Esophagus (tissue), 2 donors: Measurements from ENCODE around the gene GLB1L2. TPM values are rescaled to one million over a fixed set of nuclear protein-coding genes. Genes with fewer than 3 reads are reported as not detected.
"Not testable (repeated sequence)": the region's sequence is repeated elsewhere in the genome, so short reads cannot be mapped to it uniquely, and the experiment has no call there.

Experiments used
- H3K27ac ChIP-seq, 2 donors: one replicate each; pipeline ENCODE4 v1.5.1; 2013; ENCODE audit warnings: low read depth in 2 of 2, mild to moderate bottlenecking in 2 of 2, inconsistent platforms in 1 of 2, low read length in 1 of 2, moderate library complexity in 1 of 2
- H3K27me3 ChIP-seq, 2 donors: one replicate each; pipeline ENCODE4 v1.6.1; 2013; ENCODE audit warnings: low read length in 2 of 2, control low read depth in 1 of 2, mild to moderate bottlenecking in 1 of 2; ENCODE audit not compliant: insufficient read depth in 2 of 2, control insufficient read depth in 1 of 2
- H3K36me3 ChIP-seq, 2 donors: one replicate each; pipeline ENCODE4 v1.6.1; 2013; ENCODE audit warnings: low read length in 1 of 2; ENCODE audit not compliant: control insufficient read depth in 2 of 2, insufficient read depth in 2 of 2
- H3K4me1 ChIP-seq, 2 donors: one replicate each; pipeline ENCODE4 v1.6.1; 2013; ENCODE audit warnings: low read length in 1 of 2; ENCODE audit not compliant: control insufficient read depth in 2 of 2, insufficient read depth in 2 of 2
- H3K4me3 ChIP-seq, 2 donors: one replicate each; pipeline ENCODE4 v1.5.1; 2013; ENCODE audit warnings: low read length in 2 of 2, mild to moderate bottlenecking in 2 of 2, low read depth in 1 of 2, moderate library complexity in 1 of 2
- H3K9me3 ChIP-seq, 2 donors: one replicate each; pipeline ENCODE4 v1.6.1; 2013; ENCODE audit warnings: mild to moderate bottlenecking in 2 of 2, low read depth in 1 of 2, low read length in 1 of 2, moderate library complexity in 1 of 2; ENCODE audit not compliant: control insufficient read depth in 2 of 2, insufficient read depth in 1 of 2
- WGBS, 2 donors: extraction: QIAGEN DNeasy Blood & Tissue Kit; methylation state at CpG; one replicate each; pipeline ENCODE4 v1.1.7; 2013; 5-methylcytosine and 5-hydroxymethylcytosine counted together
- polyA plus RNA-seq, 2 donors: library from polyadenylated mRNA; stranded (reverse); fragments of 200-250 nt; gene quantifications; one replicate each; pipeline ENCODE4 v1.2.3, GENCODE V29; 2013
- donor health status: healthy with polysubstance abuse.
- donor health status: Bipolar disorder and iron deficiency.

The GLB1L2 gene
- polyA plus RNA-seq, 2 donors: 2.4 to 3.2 TPM

DNA sequence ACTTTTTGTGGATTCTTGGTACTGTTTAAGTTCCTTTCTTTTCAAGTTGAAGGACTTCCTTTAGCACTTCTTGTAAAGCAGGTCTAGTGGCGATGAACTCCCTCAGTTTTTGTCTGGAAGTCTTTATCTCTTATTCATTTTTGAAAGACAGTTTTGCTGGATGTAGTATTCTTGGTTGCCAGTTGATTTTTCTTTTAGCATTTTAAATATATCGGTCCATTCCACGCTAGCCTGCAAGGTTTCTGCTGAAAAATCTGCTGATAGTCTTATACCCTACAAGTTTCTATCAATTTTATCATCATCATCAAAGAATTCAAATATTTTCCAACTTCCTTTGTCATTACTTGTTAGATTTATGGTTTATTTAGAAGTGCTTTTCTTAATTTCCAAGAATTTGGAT lies 14.7 kb upstream of the GLB1L2 start:
- Histone ChIP-seq H3K36me3 (no peaks in the 10 kb centered on the region), H3K27ac (no peak overlapping the region), H3K9me3 (peaks cover 0 to 3% of the 10 kb centered on the region in 2 donors), H3K27me3 (no peaks in the 10 kb centered on the region), H3K4me1 (no peaks in the 10 kb centered on the region), H3K4me3 (no peak overlapping the region)
- 92 to 95% methylated on average over 3 of the region's 3 CpGs for WGBS, 2 donors

GRCh38 chr11:134321373-134321772 lies 10.4 kb upstream of the GLB1L2 start:
- H3K4me1 ChIP-seq, H3K4me3 ChIP-seq, H3K9me3 ChIP-seq, H3K27me3 ChIP-seq, H3K27ac ChIP-seq, H3K36me3 ChIP-seq: not testable (repeated sequence)
- WGBS, 2 donors: 81 to 89% methylated on average over 2 of the region's 2 CpGs

DNA sequence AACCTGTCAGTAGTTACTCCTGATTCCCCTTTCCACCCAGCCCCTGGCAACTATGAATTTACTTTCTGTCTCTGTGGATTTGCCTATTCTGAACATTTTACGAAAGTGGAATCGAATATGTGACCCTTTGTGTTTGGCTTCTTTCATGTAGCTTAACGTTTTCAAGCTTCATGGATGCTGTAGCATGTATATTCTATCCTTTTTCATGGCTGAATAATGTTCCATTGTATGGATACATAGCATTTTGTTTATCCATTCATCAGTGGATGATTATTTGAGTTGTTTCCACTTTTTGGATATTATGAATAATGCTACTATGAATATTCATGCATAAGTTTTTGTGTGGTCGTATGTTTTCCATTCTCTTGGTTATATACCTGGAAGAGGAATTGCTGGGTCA lies 9.2 kb upstream of the GLB1L2 start:
- no peaks in the 10 kb centered on the region for H3K36me3 ChIP-seq
- no peaks in the 10 kb centered on the region for H3K9me3 ChIP-seq
- WGBS, 2 donors: 84% methylated on average over 4 of the region's 4 CpGs
- no peak overlapping the region for H3K4me3 ChIP-seq
- no peak overlapping the region for H3K27ac ChIP-seq
- H3K4me1 ChIP-seq: no peaks in the 10 kb centered on the region
- no peaks in the 10 kb centered on the region for H3K27me3 ChIP-seq

- H3K4me1 ChIP-seq: peaks cover 0 to 6% of the 10 kb centered on the region in 2 donors
- 93 to 95% methylated on average over 1 of the region's 1 CpG for WGBS, 2 donors
Observed at GRCh38 chr11:134328433-134328832, 3.4 kb upstream of the GLB1L2 start.

DNA sequence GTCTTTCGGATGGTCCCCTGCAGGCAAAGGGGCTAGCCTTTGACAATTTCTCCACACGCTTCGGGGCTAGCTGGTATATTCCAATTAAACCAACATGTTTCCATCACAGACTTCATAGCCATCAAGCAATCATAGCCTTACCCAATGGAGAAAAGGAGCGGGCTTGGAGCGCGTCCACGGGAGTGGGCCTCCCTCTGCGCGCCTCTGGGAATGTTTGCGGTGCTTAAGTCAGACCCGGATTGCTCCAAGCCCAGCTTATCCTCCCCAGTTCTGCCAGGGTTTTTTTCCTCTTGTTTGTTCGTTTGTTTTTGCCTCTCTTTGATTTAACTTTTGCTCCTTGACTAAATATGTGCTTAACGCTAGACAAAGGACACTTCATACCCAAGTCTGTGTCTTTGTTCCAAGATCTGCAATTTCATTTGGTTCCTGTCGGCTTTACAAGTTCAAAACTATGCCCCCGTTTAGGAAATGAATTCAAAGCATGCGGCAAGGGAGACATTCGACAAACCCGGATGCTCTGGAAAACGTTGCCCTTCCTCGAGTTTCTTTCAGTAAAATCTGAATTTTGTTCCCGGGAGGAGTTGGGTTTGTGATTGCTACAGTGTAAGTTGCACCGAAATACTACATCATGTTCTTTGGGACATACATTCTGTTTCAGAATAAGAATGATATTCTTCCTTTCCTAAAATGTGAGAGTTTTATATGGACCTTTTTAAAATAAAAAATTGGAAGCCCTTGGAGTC lies 1.0 kb upstream of the GLB1L2 start:
- no peaks in the 10 kb centered on the region for H3K9me3 ChIP-seq
- H3K4me1 ChIP-seq: peaks cover 0 to 6% of the 10 kb centered on the region in 2 donors
- H3K27ac ChIP-seq: no peak overlapping the region
- H3K36me3 ChIP-seq: no peaks in the 10 kb centered on the region
- peak overlapping the region in 1 of 2 donors; percentile 55 for H3K4me3 ChIP-seq
- H3K27me3 ChIP-seq: no peaks in the 10 kb centered on the region
- WGBS, 2 donors: 31 to 33% methylated on average over 22 of the region's 22 CpGs

More at GRCh38 chr11:134328433-134328832, 3.4 kb upstream of the GLB1L2 start:
- Histone ChIP-seq H3K27ac (no peak overlapping the region), H3K4me3 (no peak overlapping the region), H3K27me3 (no peaks in the 10 kb centered on the region), H3K9me3 (no peaks in the 10 kb centered on the region), H3K36me3 (no peaks in the 10 kb centered on the region)

GRCh38 chr11:134332189-134332631 lies 422 bp downstream of the GLB1L2 start:
- Histone ChIP-seq H3K9me3 (no peaks in the 10 kb centered on the region), H3K27me3 (no peaks in the 10 kb centered on the region), H3K4me3 (peak overlapping the region; percentile 47 to 55), H3K4me1 (peaks cover 0 to 6% of the 10 kb centered on the region in 2 donors), H3K27ac (no peak overlapping the region), H3K36me3 (no peaks in the 10 kb centered on the region)
- 1 to 2% methylated on average over 37 to 40 of the region's 40 CpGs for WGBS, 2 donors

DNA sequence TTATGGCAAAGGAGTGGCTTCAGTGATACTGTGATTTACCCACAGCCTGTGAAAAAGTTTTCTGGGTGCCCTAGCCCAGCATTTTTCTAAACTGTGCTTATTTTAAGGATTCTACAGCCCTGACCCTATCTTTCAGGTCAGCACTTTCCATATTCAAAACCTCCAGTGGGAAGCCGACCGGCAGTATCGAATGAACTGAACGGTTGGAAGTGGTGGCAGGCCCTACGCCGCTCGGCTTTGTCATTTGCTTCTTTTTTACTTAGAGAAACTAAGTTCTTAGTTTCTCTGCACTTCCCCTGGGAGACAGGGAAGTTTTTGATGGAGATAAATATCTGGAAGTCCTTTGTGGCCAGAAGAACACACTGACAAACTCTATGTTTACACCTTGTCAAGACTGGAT lies 994 bp downstream of the GLB1L2 start:
- WGBS, 2 donors: 73 to 75% methylated on average over 7 of the region's 7 CpGs
- Histone ChIP-seq H3K36me3 (no peaks in the 10 kb centered on the region), H3K4me3 (no peak overlapping the region)

GRCh38 chr11:134333312-134333711 lies 1.5 kb downstream of the GLB1L2 start:
- peaks cover 0 to 6% of the 10 kb centered on the region in 2 donors for H3K4me1 ChIP-seq
- no peaks in the 10 kb centered on the region for H3K9me3 ChIP-seq
- 84% methylated on average over 7 of the region's 7 CpGs for whole genome bisulfite sequencing, 2 donors
- H3K36me3 ChIP-seq: no peaks in the 10 kb centered on the region
- H3K27ac ChIP-seq: no peak overlapping the region
- no peak overlapping the region for H3K4me3 ChIP-seq
- no peaks in the 10 kb centered on the region for H3K27me3 ChIP-seq

More for the DNA sequence above, 994 bp downstream of the GLB1L2 start:
- H3K27ac ChIP-seq: no peak overlapping the region
- peaks cover 0 to 6% of the 10 kb centered on the region in 2 donors for H3K4me1 ChIP-seq
- no peaks in the 10 kb centered on the region for H3K9me3 ChIP-seq
- no peaks in the 10 kb centered on the region for H3K27me3 ChIP-seq

GRCh38 chr11:134333946-134334345 lies 2.2 kb downstream of the GLB1L2 start:
- Histone ChIP-seq H3K36me3 (no peaks in the 10 kb centered on the region), H3K27ac (no peak overlapping the region), H3K4me1 (peaks cover 0 to 6% of the 10 kb centered on the region in 2 donors), H3K9me3 (no peaks in the 10 kb centered on the region), H3K27me3 (no peaks in the 10 kb centered on the region), H3K4me3 (no peak overlapping the region)
- 82 to 83% methylated on average over 3 of the region's 3 CpGs for WGBS, 2 donors
